Fibroblast of skin of right biceps (primary cell): Measurements from ENCODE around the gene VLDLR.
A peak's percentile ranks its signal among the peaks of the same experiment; 100 is the strongest.

Source experiments
- DNase-seq: peaks from one replicate; pipeline ENCODE4 v3.0.0-alpha.2; 2013

The VLDLR gene

GRCh38 chr9:2621722-2622460, at the start of gene VLDLR:
Gene VLDLR (plus strand): TSS chr9:2621787. CDS start chr9:2622190, 403 bp downstream.
- peak; percentile 49 for DNase-seq

- no peak for DNase-seq
These were observed 47.4 kb upstream of the VLDLR start for GRCh38 chr9:2574203-2574602.

- DNase-seq, result no peak
These were observed 45.0 kb upstream of the VLDLR start for GRCh38 chr9:2576631-2577030.

GRCh38 chr9:2583308-2584013, 38.1 kb upstream of the VLDLR start:
- DNase-seq, result no peak

- no peak for DNase-seq
These were observed 29.6 kb upstream of the VLDLR start for GRCh38 chr9:2591967-2592366.

- DNase-seq, result no peak
These were observed 27.8 kb upstream of the VLDLR start for GRCh38 chr9:2593744-2594143.

- DNase-seq, result no peak
These were observed 25.6 kb upstream of the VLDLR start for GRCh38 chr9:2595973-2596372.

GRCh38 chr9:2597483-2597882, 24.1 kb upstream of the VLDLR start:
- DNase-seq, result no peak

GRCh38 chr9:2599896-2600295, 21.7 kb upstream of the VLDLR start:
- DNase-seq, result peak; percentile 15

- DNase-seq, result no peak
These were observed 21.3 kb upstream of the VLDLR start for GRCh38 chr9:2600307-2600706.

GRCh38 chr9:2601785-2602378, 19.7 kb upstream of the VLDLR start:
- no peak for DNase-seq

- DNase-seq, result peak; percentile 36
These were observed 18.9 kb upstream of the VLDLR start for GRCh38 chr9:2602704-2603116.

GRCh38 chr9:2603621-2604020, 18.0 kb upstream of the VLDLR start:
- no peak for DNase-seq

- no peak for DNase-seq
These were observed 16.3 kb upstream of the VLDLR start for GRCh38 chr9:2605246-2605645.

- DNase-seq, result no peak
These were observed 13.3 kb upstream of the VLDLR start for GRCh38 chr9:2608276-2608675.

GRCh38 chr9:2610985-2611384, 10.6 kb upstream of the VLDLR start:
- peak; percentile 33 for DNase-seq

GRCh38 chr9:2611961-2612360, 9.6 kb upstream of the VLDLR start:
- no peak for DNase-seq

- no peak for DNase-seq
These were observed 7.8 kb upstream of the VLDLR start for GRCh38 chr9:2613730-2614271.

- no peak for DNase-seq
These were observed 6.1 kb upstream of the VLDLR start for GRCh38 chr9:2615497-2615896.

GRCh38 chr9:2616692-2617377, 4.8 kb upstream of the VLDLR start:
- no peak for DNase-seq

- no peak for DNase-seq
These were observed 3.3 kb upstream of the VLDLR start for GRCh38 chr9:2618289-2618688.

GRCh38 chr9:2620919-2621721, 467 bp upstream of the VLDLR start:
- DNase-seq, result peak; percentile 89
